ENCODE results near the gene CHRDL1.

The CHRDL1 gene

DNA sequence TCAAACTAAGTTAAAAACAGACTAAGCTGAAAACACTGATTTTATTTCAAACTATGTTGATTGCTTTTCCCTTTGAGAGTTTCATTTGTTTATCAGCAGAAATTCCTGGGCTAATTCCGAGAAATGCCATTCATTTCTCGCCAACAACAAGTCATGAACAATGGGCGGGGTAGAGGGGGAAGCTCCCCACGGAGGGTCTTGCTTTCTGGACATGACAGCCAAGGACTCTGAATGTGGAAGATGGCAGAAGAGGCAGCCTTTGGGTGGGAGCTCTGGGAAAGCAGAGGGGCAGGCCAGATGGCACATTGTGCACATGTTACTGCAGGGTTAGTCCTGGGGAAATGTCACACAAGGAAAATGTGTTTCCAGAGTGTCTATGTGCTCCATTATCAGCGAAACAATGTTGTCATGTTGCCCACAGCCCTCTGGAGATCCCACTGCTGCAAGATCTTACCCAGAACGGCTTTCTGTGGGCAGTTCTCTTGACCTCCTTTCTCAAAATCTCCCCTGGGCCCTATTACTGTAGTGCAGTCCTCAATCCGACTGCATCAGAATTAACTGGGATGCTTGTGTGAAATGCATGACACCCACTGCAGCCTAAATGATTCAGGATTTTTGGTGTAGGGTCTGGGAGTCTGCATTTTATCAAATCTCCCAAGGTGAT lies 45.0 kb downstream of the CHRDL1 start:
- no peaks in the 10 kb centered on the region for H3K36me3 ChIP-seq
- H3K4me2 ChIP-seq, result no peak overlapping the region
- H3K4me1 ChIP-seq, result peaks cover 0 to 16% (median 0%) of the 10 kb centered on the region in 10 experiments; a peak in 5 of 20 replicates
- H3K9me3 ChIP-seq (replicated peaks in 1 of 11), result peaks cover 0 to 7% (median 0%) of the 10 kb centered on the region in 11 experiments; a peak in 6 of 22 replicates
- TF ChIP-seq Cebpa-rat (IDR thresholded peaks at IDR 0.05), result no peak
- no peak overlapping the region for H3K4me3 ChIP-seq
- no peak overlapping the region for H3K27ac ChIP-seq
- H4K20me1 ChIP-seq, result no peaks in the 10 kb centered on the region
- peaks cover 52 to 99% (median 96%) of the 10 kb centered on the region in 11 experiments; a peak in 21 of 22 replicates for H3K27me3 ChIP-seq
- H3K9ac ChIP-seq, result no peak overlapping the region

DNA sequence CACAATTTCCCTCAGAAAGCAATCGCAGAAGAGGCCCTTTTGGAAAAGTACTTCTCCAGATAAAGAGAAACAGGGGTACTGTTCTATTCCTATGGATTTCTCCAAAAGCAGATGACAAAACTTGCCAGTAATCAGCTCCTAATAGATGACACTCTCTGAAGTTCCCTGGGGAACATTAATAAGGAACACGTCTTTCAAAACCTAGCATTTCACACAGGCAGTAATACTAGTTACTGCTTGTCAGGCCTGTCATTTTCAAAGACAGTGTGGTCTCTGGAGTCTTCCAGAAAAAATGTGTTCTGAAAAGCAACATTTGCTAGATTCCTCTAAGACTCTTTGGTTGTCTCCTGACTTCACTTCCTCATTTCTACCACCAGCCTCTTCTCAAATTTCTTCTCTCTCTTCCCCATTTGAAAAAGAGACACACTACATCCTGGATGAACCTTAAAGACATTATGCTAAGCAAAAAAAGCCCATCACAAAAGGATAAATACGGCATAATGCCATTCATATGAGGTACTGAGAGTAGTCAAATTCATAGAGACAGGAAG lies 47.3 kb downstream of the CHRDL1 start:
- no peak overlapping the region for H3K9ac ChIP-seq
- no peak for TF ChIP-seq Cebpa-rat (IDR thresholded peaks at IDR 0.05)

DNA sequence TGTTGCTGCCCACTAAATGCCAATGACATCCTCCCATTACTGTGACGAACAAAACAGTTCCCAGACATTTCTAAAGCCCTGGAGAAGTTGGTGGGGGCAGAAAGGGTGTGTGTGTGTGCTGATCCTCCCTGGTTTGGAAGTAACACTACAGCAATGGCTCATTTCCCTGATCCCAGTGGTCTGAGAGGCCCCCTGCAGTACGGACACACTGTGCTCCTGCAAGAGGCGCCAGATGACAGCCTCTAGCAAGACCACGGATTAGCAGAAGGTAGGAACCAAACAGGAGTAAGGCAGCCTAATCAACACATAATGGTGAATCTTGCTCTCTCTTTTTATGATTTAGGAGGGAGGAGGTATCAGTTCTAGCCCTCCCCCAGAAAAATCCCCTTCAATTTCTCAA lies 49.6 kb downstream of the CHRDL1 start:
- Histone ChIP-seq H3K27me3 (peaks cover 81 to 100% (median 100%) of the 10 kb centered on the region in 11 experiments), H3K36me3 (no peaks in the 10 kb centered on the region), H3K4me2 (no peak overlapping the region), H3K9me3 (replicated peaks in 1 of 11) (no peaks in the 10 kb centered on the region), H3K9ac (no peak overlapping the region), H3K4me1 (peaks cover 0 to 16% (median 0%) of the 10 kb centered on the region in 10 experiments; a peak in 5 of 20 replicates), H3K27ac (no peak overlapping the region), H4K20me1 (no peaks in the 10 kb centered on the region), H3K4me3 (no peak overlapping the region)
- TF ChIP-seq Cebpa-rat (IDR thresholded peaks at IDR 0.05), result no peak

More for the DNA sequence above, 47.3 kb downstream of the CHRDL1 start:
- Histone ChIP-seq H3K4me1 (peaks cover 0 to 16% (median 0%) of the 10 kb centered on the region in 10 experiments; a peak in 5 of 20 replicates), H3K4me2 (peak overlapping the region in 2 of 11 experiments; percentile 20 to 28; a peak in 3 of 22 replicates), H3K27ac (peak overlapping the region in 1 of 11 experiments; percentile 36; a peak in 1 of 22 replicates), H3K27me3 (peaks cover 69 to 100% (median 100%) of the 10 kb centered on the region in 11 experiments; a peak in 21 of 22 replicates), H3K4me3 (no peak overlapping the region), H3K36me3 (no peaks in the 10 kb centered on the region), H3K9me3 (replicated peaks in 1 of 11) (peaks cover 0 to 5% (median 0%) of the 10 kb centered on the region in 11 experiments; a peak in 2 of 22 replicates), H4K20me1 (no peaks in the 10 kb centered on the region)

DNA sequence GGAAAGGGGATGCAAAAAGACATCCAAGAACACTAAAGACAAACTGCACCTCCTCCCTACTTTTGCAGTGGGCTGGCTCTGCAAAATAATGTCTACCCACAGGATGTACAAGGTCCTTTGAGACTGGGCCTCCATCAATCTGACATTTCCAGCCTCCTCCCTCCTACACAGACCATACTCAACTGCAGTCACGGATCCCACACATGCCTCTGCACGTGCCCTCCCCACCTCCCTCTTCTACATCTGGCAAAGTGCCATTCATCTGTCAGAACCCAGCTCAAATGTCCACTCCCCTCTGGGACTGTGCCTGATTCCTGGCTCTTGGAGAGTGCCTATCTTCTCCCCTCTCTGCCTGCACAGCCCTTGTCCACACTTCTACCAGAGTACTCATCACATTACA lies 50.3 kb downstream of the CHRDL1 start:
- Histone ChIP-seq H3K4me1 (peaks cover 0 to 16% (median 0%) of the 10 kb centered on the region in 10 experiments; a peak in 5 of 20 replicates), H3K36me3 (no peaks in the 10 kb centered on the region), H3K27me3 (peaks cover 76 to 100% (median 99%) of the 10 kb centered on the region in 11 experiments), H3K4me2 (no peak overlapping the region), H3K9ac (no peak overlapping the region), H4K20me1 (no peaks in the 10 kb centered on the region), H3K27ac (no peak overlapping the region), H3K4me3 (no peak overlapping the region), H3K9me3 (replicated peaks in 1 of 11) (no peaks in the 10 kb centered on the region)
- no peak for TF ChIP-seq Cebpa-rat (IDR thresholded peaks at IDR 0.05)

DNA sequence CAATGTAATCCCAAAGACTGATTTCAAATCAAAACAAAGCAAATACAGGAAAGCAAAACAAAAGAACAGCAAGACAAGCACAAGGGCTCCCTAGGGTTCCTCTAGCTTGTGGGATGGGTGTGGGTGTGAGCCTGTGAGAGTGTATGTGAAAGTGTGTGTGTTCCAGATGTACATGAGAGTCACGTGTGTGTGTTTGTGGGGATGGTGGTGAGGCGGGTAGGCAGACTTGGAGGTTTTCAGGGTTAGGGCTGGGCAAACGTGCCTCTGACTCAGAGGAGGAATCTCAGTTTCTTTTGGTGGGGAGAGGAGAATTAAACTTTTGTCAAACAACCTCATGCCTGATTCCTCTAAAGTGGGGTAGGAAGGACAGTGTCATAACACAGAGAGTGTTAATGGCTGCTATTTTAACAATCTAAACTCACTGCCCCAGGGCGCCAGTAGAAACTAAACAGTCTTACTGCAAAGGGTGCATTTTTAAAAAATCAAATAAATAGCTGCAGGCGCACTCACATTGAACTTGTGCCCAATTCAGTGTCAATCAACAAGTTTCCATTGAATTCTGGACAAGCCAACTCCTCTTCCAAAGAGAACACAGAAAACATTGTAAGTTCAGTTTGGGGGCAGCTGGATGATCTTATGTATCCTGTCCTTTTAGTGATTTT lies 51.8 kb downstream of the CHRDL1 start:
- peaks cover 72 to 100% (median 99%) of the 10 kb centered on the region in 11 experiments for H3K27me3 ChIP-seq
- peaks cover 0 to 13% (median 0%) of the 10 kb centered on the region in 10 experiments; a peak in 5 of 20 replicates for H3K4me1 ChIP-seq
- H3K9me3 ChIP-seq (replicated peaks in 1 of 11), result 0 out of 22 replicates have a peak, but pooled peaks cover 0 to 5% (median 0%) of the 10 kb centered on the region in 11 experiments
- H3K4me3 ChIP-seq, result no peak overlapping the region
- no peak overlapping the region for H3K4me2 ChIP-seq
- no peaks in the 10 kb centered on the region for H4K20me1 ChIP-seq
- H3K27ac ChIP-seq, result no peak overlapping the region
- H3K9ac ChIP-seq, result no peak overlapping the region
- TF ChIP-seq Cebpa-rat (IDR thresholded peaks at IDR 0.05), result no peak
- H3K36me3 ChIP-seq, result no peaks in the 10 kb centered on the region

DNA sequence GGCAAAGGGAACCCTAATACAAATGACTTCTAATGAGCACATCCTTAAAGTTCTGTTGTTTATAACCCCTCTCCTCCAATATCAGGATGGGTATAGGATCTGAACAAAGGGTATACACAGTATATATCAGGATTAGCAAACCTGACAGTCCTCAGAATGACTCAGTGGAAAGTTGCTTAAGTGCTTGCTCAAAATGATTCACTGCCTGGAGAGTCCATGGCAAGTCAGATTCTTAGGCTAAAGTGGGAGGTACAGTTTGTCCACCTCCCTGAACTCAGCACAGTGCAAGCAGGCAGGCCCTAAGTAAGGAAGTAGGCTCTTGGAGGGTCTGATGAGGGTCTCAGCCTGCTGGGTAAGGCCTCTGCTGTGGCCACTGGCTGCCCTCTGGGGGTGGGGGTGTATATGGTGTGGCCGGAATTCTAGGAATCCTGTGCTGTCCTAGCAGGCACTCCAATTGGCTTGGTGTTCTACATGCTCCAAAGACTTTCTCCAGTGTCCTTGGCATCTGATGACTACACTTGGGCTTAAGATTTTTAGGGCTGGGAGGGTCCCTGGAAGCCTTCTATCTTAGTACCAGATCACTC lies 54.3 kb downstream of the CHRDL1 start:
- TF ChIP-seq Cebpa-rat (IDR thresholded peaks at IDR 0.05), result no peak
- Histone ChIP-seq H3K9ac (no peak overlapping the region), H3K9me3 (replicated peaks in 1 of 11) (0 out of 22 replicates have a peak, but pooled peaks cover 0 to 5% (median 0%) of the 10 kb centered on the region in 11 experiments), H4K20me1 (no peaks in the 10 kb centered on the region), H3K27ac (no peak overlapping the region), H3K27me3 (peaks cover 71 to 100% (median 99%) of the 10 kb centered on the region in 11 experiments), H3K4me2 (no peak overlapping the region), H3K36me3 (no peaks in the 10 kb centered on the region), H3K4me1 (no peaks in the 10 kb centered on the region), H3K4me3 (no peak overlapping the region)

DNA sequence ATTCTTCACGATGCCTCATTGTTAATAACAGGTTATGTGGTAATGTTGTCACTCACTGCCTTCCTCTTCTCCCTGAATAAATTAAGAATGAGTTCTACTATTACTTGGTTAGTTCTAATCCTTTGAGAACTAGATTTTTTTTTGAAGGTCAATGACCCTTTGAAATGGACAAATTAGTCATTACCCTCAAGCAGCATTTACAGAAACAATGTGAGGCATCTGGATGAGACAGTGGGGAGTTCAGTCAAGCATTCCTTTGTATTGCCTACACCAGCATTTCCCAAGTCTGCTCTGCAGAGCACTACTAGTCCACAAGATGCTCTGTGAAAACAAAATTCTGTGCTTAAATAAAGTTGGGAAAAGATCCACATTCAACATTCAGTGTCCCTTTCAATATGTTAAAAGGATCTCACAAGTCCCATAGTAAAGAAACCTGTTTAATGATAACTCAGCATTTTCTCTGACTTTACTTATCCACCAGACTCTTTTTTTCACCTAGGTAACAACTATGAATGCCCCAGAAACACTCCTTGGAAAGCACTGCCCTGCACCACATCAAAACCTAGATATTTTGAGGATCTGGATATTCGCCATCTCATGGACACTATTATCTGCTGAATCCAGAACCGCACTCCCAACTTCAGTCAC lies 60.6 kb downstream of the CHRDL1 start:
- no peak overlapping the region for H3K4me3 ChIP-seq
- H3K4me1 ChIP-seq, result no peaks in the 10 kb centered on the region
- H3K36me3 ChIP-seq, result no peaks in the 10 kb centered on the region
- no peak for TF ChIP-seq Cebpa-rat (IDR thresholded peaks at IDR 0.05)
- peaks cover 78 to 100% (median 100%) of the 10 kb centered on the region in 11 experiments for H3K27me3 ChIP-seq
- H3K9me3 ChIP-seq (replicated peaks in 1 of 11), result 0 out of 22 replicates have a peak, but pooled peaks cover 0 to 5% (median 0%) of the 10 kb centered on the region in 11 experiments
- no peaks in the 10 kb centered on the region; a peak in 1 of 22 replicates for H4K20me1 ChIP-seq
- H3K9ac ChIP-seq, result no peak overlapping the region
- no peak overlapping the region for H3K27ac ChIP-seq
- no peak overlapping the region for H3K4me2 ChIP-seq

DNA sequence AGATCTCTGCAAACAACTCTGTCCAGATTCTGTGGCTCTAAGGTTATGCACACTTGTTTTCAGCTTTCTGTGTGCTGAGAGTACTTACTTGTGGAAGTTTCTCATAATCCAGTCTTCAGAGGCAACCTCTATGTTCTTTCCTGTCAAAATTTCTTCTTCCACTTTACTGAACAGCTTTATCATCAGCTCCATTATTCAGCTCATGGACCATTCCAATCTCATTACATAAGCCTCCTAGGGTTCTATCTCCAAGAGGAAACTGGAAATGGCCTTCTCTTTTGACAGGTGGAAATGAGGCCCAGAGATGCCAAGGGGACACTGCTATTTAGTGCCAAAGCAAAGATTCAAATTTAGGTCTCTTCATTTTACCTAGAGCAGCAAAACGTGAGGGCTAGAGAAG lies 61.3 kb downstream of the CHRDL1 start:
- Histone ChIP-seq H3K9me3 (replicated peaks in 1 of 11) (0 out of 22 replicates have a peak, but pooled peaks cover 0 to 2% (median 0%) of the 10 kb centered on the region in 11 experiments), H3K27me3 (peaks cover 81 to 100% (median 100%) of the 10 kb centered on the region in 11 experiments), H3K9ac (no peak overlapping the region), H3K4me1 (no peaks in the 10 kb centered on the region), H4K20me1 (no peaks in the 10 kb centered on the region; a peak in 1 of 22 replicates), H3K4me2 (no peak overlapping the region), H3K4me3 (no peak overlapping the region), H3K36me3 (no peaks in the 10 kb centered on the region), H3K27ac (no peak overlapping the region)
- TF ChIP-seq Cebpa-rat (IDR thresholded peaks at IDR 0.05), result no peak

All from BLaER1 treated with 17β-estradiol and CSF1 and Interleukin-3, amounts not matched to agents 10 nM and 100 nM (cell line).